Thoracic aorta (tissue), 2 donors: ENCODE results near the gene CKB. TPM values are rescaled to one million over a fixed set of nuclear protein-coding genes. Genes with fewer than 3 reads are reported as not detected.

Experiments used
- ATAC-seq: fragments of 150-250 bp; one replicate; pipeline ENCODE4 v1.8.0; 2017; ENCODE audit warnings: low read depth; ENCODE audit not compliant: insufficient number of reproducible peaks, low FRiP score
- DNase-seq: peaks from one replicate; pipeline ENCODE4 v3.0.0-alpha.2; 2020; ENCODE audit warnings: low spot score
- H3K27ac ChIP-seq, 2 donors: fragments of 200-600 bp; sonication (generic); 1 replicate in 1 of 2; 2 replicates in 1 of 2; pipeline ENCODE4 v1.5.1; 2016; ENCODE audit warnings: mild to moderate bottlenecking in 2 of 2, moderate library complexity in 2 of 2
- H3K27me3 ChIP-seq: fragments of 200-600 bp; sonication (generic); replicated peaks from 2 replicates; pipeline ENCODE4 v1.6.0; 2016; ENCODE audit warnings: mild to moderate bottlenecking; ENCODE audit not compliant: insufficient read depth
- H3K36me3 ChIP-seq: fragments of 200-600 bp; sonication (generic); one replicate; pipeline ENCODE4 v1.5.1; 2016
- H3K4me1 ChIP-seq, 2 donors: fragments of 200-600 bp; sonication (generic); 1 replicate in 1 of 2; 2 replicates in 1 of 2; pipeline versions ENCODE4 v1.5.1 to v1.6.0; 2016; ENCODE audit warnings: low read depth in 2 of 2, mild to moderate bottlenecking in 1 of 2; ENCODE audit not compliant: control insufficient read depth in 1 of 2
- H3K4me3 ChIP-seq: fragments of 200-600 bp; sonication (generic); 2 replicates; pipeline ENCODE4 v1.5.1; 2016; ENCODE audit warnings: mild to moderate bottlenecking
- H3K9me3 ChIP-seq: fragments of 200-600 bp; sonication (generic); 2 replicates; pipeline ENCODE4 v1.5.1; 2016
- total RNA-seq, 2 donors: library from RNA; depleted of rRNA; stranded (reverse); fragments of >200 nt; gene quantifications; one replicate each; pipeline versions ENCODE4 v1.1.0 to v1.2.3, GENCODE V29; 2016
- TF ChIP-seq, protein P1 (sequence below): fragments of 200-600 bp; sonication (generic); IDR thresholded peaks from one replicate; pipeline ENCODE4 v1.5.1; 2019; ENCODE audit warnings: antibody characterized with exemption

The CKB gene
- total RNA-seq, 2 donors from 2014 or later = 109 to 159 TPM

DNA sequence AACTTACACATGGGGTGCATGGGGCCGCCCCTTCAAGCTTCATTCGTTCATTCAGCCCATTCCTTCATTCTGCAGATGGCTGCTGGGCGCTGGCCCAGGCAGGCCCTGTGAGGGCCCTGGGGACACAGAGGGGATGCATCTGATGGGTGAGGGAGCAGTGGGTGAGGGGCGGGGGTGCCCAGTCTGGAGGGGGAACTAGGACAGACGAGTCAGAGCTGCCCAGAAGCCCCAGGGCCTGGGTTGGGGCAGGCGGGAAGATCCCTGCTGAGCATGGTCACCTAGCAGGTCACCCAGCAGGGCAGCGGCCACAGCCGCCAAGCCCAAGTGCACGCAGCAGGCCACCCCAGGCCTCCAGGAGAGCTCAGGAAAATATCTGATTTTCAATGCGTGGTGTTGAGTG lies 20.5 kb upstream of the CKB start:
- Histone ChIP-seq H3K4me1 (peaks cover 51 to 73% of the 10 kb centered on the region in 2 donors), H3K4me3 (peak overlapping the region; percentile 43), H3K27me3 (no peaks in the 10 kb centered on the region), H3K9me3 (no peaks in the 10 kb centered on the region), H3K36me3 (no peaks in the 10 kb centered on the region), H3K27ac (peak overlapping the region in 1 of 2 donors; percentile 94)
- ATAC-seq (no peak), DNase-seq (no peak)
- TF ChIP-seq, protein P1, sequence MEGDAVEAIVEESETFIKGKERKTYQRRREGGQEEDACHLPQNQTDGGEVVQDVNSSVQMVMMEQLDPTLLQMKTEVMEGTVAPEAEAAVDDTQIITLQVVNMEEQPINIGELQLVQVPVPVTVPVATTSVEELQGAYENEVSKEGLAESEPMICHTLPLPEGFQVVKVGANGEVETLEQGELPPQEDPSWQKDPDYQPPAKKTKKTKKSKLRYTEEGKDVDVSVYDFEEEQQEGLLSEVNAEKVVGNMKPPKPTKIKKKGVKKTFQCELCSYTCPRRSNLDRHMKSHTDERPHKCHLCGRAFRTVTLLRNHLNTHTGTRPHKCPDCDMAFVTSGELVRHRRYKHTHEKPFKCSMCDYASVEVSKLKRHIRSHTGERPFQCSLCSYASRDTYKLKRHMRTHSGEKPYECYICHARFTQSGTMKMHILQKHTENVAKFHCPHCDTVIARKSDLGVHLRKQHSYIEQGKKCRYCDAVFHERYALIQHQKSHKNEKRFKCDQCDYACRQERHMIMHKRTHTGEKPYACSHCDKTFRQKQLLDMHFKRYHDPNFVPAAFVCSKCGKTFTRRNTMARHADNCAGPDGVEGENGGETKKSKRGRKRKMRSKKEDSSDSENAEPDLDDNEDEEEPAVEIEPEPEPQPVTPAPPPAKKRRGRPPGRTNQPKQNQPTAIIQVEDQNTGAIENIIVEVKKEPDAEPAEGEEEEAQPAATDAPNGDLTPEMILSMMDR = no peak

DNA sequence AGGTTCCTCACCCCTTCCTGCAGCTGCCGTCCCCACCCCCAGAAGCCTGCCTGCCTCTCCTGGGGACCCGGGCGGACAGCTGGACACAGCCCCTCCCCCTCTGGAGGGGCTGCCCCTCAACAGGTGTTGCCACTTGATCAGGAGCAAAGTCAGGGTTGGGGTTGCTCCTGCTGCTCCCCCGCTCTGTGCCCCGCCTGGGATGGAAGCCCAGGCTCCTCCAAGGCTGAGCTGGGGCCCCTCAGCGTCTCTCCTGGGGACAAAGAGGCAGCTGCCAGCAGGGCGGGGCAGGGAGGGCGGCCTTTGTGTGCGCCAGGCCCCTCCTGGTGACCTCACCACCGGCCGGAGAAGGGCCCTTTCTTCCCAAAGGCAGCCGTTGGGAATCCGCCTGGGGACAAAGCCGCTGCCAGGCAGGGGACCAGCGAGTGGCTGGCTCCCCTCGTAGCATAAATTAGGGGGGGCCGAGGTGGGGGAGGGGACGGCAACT lies 20.0 kb upstream of the CKB start:
- no peaks in the 10 kb centered on the region for H3K9me3 ChIP-seq
- H3K4me1 ChIP-seq = peaks cover 51 to 74% of the 10 kb centered on the region in 2 donors
- H3K27me3 ChIP-seq = no peaks in the 10 kb centered on the region
- H3K4me3 ChIP-seq = peak overlapping the region; percentile 43
- no peaks in the 10 kb centered on the region for H3K36me3 ChIP-seq
- DNase-seq (no peak), ATAC-seq (no peak)
- H3K27ac ChIP-seq = peak overlapping the region; percentile 71 to 94
- TF ChIP-seq, protein P1 = no peak

DNA sequence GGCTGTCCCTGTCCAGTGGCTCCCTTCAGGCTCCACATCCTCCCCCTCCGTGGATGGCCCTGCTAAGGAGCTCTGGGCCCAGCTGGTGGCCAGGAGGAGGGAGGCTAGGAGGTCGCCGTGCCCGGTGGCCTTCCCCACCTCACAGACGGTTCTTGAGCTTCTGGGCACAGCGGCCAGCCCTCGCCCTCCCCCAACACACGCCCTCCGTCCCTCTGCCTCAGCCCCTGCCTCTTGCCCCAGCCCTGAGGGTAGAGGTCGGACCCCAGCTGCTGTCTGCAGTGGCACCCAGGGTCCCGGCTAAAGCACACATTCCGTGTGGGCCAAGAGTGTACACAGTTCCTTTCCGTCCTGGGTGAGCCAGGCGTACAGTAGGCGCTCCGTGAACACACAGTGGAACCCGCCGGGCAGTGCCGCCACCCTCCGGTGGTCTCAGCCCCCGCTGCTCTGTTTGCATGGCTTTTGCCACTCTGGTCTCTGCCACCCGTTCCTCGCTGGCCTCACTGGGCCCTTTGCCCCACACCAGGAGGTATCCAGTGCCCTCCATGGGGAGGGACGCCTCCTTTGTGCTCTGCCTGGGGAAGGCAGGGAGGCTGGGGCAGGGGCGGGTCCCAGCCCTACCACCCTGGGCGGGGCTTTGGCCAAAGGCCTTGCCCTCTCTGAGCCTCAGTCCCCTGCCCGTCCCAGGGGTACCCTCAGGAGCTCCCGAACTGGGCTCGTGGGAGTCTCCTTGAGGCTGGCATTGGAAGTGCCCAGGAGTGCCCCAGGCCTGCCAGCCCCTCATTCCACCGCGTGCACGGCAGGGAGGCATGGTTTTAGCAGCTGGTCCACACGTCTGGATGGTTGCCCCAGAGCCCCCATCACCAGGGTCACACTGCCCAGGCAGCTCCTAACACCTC lies 19.3 kb upstream of the CKB start:
- TF ChIP-seq, protein P1 = no peak
- H3K4me1 ChIP-seq = peaks cover 51 to 74% of the 10 kb centered on the region in 2 donors
- no peaks in the 10 kb centered on the region for H3K36me3 ChIP-seq
- no peak for ATAC-seq
- no peaks in the 10 kb centered on the region for H3K27me3 ChIP-seq
- DNase-seq = no peak
- peak overlapping the region; percentile 71 to 94 for H3K27ac ChIP-seq
- H3K4me3 ChIP-seq = peak overlapping the region; percentile 43
- H3K9me3 ChIP-seq = no peaks in the 10 kb centered on the region

DNA sequence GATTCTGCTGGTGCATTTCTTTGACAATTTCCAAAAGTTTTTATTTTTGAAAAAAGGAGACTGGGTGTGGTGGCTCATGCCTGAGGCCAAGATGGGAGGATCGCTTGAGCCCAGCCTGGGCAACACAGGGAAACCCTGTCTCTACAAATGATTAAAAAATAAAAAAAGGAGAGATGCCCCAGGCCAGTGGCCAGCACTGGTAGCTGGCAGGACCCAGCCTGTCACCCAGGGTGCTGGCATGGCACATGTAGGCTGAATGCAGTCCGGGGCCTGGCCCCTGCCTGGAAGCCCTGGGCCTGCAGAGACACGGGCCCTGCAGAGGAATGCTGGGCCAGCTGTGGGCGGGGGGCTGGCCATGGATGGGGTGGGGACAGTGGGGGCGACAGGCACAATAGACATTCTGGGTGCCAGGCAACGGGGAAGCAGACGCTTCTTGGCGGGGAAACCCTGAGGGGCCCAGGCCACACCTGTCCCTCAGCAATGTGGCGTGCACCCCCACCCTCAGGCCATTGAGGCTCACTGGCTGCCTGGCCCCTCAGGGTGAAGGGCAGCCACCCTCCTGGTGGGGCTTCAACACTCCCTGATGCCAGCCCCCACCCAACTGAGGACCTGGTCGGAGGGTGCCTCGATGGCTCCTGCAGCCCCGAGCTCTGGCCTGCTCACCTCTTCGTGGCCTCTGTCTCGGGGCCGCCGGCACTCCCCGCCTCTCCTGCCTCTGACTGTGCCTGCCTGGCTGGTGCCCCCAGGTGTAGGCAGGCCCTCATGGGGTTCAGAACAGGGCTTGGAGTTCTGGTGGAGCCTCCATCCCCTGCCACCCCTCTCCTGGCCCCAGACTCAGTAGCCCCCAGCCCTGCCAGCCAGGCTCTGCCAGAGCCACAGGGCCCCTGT lies 18.4 kb upstream of the CKB start:
- DNase-seq = no peak
- Histone ChIP-seq H3K36me3 (no peaks in the 10 kb centered on the region), H3K27ac (peak overlapping the region; percentile 71 to 94), H3K4me1 (peaks cover 51 to 66% of the 10 kb centered on the region in 2 donors), H3K27me3 (no peaks in the 10 kb centered on the region), H3K9me3 (no peaks in the 10 kb centered on the region), H3K4me3 (peak overlapping the region; percentile 13)
- no peak for ATAC-seq
- TF ChIP-seq, protein P1 = no peak
